GM12892 (cell line): ENCODE measurements around the gene FAM180A.

Experiments used
- POLR2A ChIP-seq: IDR thresholded peaks from 2 replicates; pipeline ENCODE4 v1.6.1; 2011; ENCODE audit warnings: low read depth, low read length, control low read depth
- POLR2AphosphoS5 ChIP-seq: IDR thresholded peaks from 2 replicates; pipeline ENCODE4 v1.6.1; 2011; ENCODE audit warnings: low read depth, low read length, control low read depth

GRCh38 chr7:135712182-135712782 lies 36.3 kb downstream of the FAM180A start:
- no peak for TF ChIP-seq POLR2AphosphoS5
- no peak for TF ChIP-seq POLR2A
